Ovary (tissue), 3 donors: ENCODE data around the gene AOPEP.

ENCODE experiments used
- POLR2A ChIP-seq: fragments of 450-650 bp; IDR thresholded peaks from one replicate; pipeline ENCODE4 v1.6.1; 2017; ENCODE audit warnings: antibody characterized with exemption, mild to moderate bottlenecking, moderate library complexity
- TF ChIP-seq, protein P1 (sequence below), 3 donors: fragments of 450-650 bp in 2 of 3; fragments of 200-600 bp in 1 of 3; IDR thresholded peaks; one replicate each; pipeline versions ENCODE4 v1.5.1 to v1.8.0; 2016 to 2022; ENCODE audit warnings: antibody characterized with exemption in 3 of 3, mild to moderate bottlenecking in 1 of 3
- donor health status: DM: no; HTN: no; CAD: no.

DNA sequence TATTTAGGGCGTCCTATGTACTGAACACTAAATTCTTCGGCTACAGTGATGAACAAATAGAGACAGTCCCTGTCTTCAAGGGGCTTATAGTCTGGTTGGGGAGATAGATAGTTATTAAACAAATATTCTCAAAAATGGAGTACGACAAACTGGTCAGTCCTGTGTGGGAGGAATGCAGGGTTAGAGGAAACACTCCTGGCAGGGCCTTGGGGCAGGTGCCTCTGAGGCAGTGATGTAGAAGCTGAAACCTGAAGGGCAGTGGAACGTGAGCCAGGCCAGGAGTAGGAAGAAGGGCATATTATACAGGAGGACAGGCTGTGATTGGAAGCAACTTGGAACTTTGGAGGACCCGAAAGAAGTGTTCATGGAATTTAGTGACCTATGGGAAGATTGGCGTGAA is 133.4 kb downstream of the AOPEP start:
- TF ChIP-seq POLR2A = no peak
- TF ChIP-seq, protein P1, sequence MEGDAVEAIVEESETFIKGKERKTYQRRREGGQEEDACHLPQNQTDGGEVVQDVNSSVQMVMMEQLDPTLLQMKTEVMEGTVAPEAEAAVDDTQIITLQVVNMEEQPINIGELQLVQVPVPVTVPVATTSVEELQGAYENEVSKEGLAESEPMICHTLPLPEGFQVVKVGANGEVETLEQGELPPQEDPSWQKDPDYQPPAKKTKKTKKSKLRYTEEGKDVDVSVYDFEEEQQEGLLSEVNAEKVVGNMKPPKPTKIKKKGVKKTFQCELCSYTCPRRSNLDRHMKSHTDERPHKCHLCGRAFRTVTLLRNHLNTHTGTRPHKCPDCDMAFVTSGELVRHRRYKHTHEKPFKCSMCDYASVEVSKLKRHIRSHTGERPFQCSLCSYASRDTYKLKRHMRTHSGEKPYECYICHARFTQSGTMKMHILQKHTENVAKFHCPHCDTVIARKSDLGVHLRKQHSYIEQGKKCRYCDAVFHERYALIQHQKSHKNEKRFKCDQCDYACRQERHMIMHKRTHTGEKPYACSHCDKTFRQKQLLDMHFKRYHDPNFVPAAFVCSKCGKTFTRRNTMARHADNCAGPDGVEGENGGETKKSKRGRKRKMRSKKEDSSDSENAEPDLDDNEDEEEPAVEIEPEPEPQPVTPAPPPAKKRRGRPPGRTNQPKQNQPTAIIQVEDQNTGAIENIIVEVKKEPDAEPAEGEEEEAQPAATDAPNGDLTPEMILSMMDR (IDR thresholded peaks at IDR 0.05) = no peak
